ENCODE measurements around the gene CDKL2. TPM values are rescaled to one million over a fixed set of nuclear protein-coding genes. Genes with fewer than 3 reads are reported as not detected.

The CDKL2 gene
- total RNA-seq, 1 experiment from 2014 or later, result 1.5 TPM

- no peak for TF ChIP-seq CTCF (conservative IDR thresholded peaks at IDR 0.05)
- H4K5ac ChIP-seq (ENCODE audit: insufficient read length, low read depth, low read length), result no peak overlapping the region
- no peak for DNase-seq
- Mint-ChIP-seq H3K4me1 (no peaks in the 10 kb centered on the region), H3K36me3 (ENCODE audit: insufficient read depth in 1 of 3, low read depth in 3 of 3) (no peaks in the 10 kb centered on the region), H3K9me3 (no peaks in the 10 kb centered on the region), H3K27me3 (ENCODE audit: low read depth) (no peaks in the 10 kb centered on the region), H3K4me3 (no peak overlapping the region), H3K27ac (no peak overlapping the region)
- no peak overlapping the region for H2AFZ ChIP-seq (ENCODE audit: low read length)
- peak overlapping the region; percentile 83 for H2BK20ac ChIP-seq (ENCODE audit: low read depth, low read length, poor library complexity, severe bottlenecking)
- H2AK5ac ChIP-seq (ENCODE audit: insufficient read length, low read length), result no peak overlapping the region
- H3K23me2 ChIP-seq (ENCODE audit: insufficient read length, low read depth, low read length, poor library complexity, severe bottlenecking), result no peaks in the 10 kb centered on the region
- H3K14ac ChIP-seq (ENCODE audit: insufficient read depth, low read length), result no peak overlapping the region
- H3K79me1 ChIP-seq (ENCODE audit: insufficient read depth, low read depth, low read length, poor library complexity, severe bottlenecking), result no peaks in the 10 kb centered on the region
- H3K27me3 ChIP-seq (ENCODE audit: insufficient read depth, low read length), result no peaks in the 10 kb centered on the region
- H2BK12ac ChIP-seq (ENCODE audit: insufficient read length, low read depth, low read length), result no peak overlapping the region
- H3K27ac ChIP-seq (ENCODE audit: insufficient read length, low read depth, low read length), result no peak overlapping the region
- H3K4me1 ChIP-seq (ENCODE audit: insufficient read depth, low read length), result no peaks in the 10 kb centered on the region
- H3K9ac ChIP-seq (ENCODE audit: extremely low read depth, insufficient read length, low read length), result no peak overlapping the region
- no peak overlapping the region for H3K23ac ChIP-seq (ENCODE audit: insufficient read length, low read depth, low read length)
- no peaks in the 10 kb centered on the region for H4K20me1 ChIP-seq (ENCODE audit: control insufficient read depth, insufficient read depth, insufficient read length)
- H3K79me2 ChIP-seq (ENCODE audit: insufficient read depth, low read length), result no peaks in the 10 kb centered on the region
- H2BK120ac ChIP-seq (ENCODE audit: low read depth, low read length, poor library complexity, severe bottlenecking), result no peak overlapping the region
- H2BK5ac ChIP-seq (ENCODE audit: insufficient read length, low read length), result no peak overlapping the region
- no peaks in the 10 kb centered on the region for H3K9me3 ChIP-seq (ENCODE audit: control insufficient read depth, low read depth, low read length)
- no peak overlapping the region for H3K56ac ChIP-seq (ENCODE audit: insufficient read length, low read depth, low read length)
- no peak overlapping the region for H4K91ac ChIP-seq (ENCODE audit: insufficient read length, low read depth, low read length)
- no peak overlapping the region for H3T11ph ChIP-seq (ENCODE audit: low read length)
- no peak overlapping the region for H2BK15ac ChIP-seq (ENCODE audit: low read depth, low read length)
- H3K18ac ChIP-seq (ENCODE audit: insufficient read length, low read depth, low read length), result no peak overlapping the region
- WGBS (ENCODE audit: extremely low coverage, insufficient read length, low lambda C conversion rate), result no CpG with 5 or more reads among the region's 4 CpGs
- H3K4ac ChIP-seq (ENCODE audit: low read depth, low read length), result no peak overlapping the region
- H3K4me2 ChIP-seq (ENCODE audit: insufficient read depth, insufficient read length, low read length), result no peak overlapping the region
- H4K8ac ChIP-seq (replicated peaks; ENCODE audit: insufficient read length, low read depth, low read length), result no peak overlapping the region
Observed at GRCh38 chr4:75599647-75600046, 30.7 kb downstream of the CDKL2 start.

All from H9 (cell line).